GM19025 (cell line): ENCODE results near the gene GRAMD4.

Experiments used
- ATAC-seq: cut with Tn5 transposase; IDR thresholded peaks from one replicate; pipeline ENCODE4 v1.9.1; 2021; ENCODE audit warnings: mild to moderate bottlenecking, low read depth, moderate library complexity; ENCODE audit not compliant: unreplicated experiment

GRAMD4 gene

DNA sequence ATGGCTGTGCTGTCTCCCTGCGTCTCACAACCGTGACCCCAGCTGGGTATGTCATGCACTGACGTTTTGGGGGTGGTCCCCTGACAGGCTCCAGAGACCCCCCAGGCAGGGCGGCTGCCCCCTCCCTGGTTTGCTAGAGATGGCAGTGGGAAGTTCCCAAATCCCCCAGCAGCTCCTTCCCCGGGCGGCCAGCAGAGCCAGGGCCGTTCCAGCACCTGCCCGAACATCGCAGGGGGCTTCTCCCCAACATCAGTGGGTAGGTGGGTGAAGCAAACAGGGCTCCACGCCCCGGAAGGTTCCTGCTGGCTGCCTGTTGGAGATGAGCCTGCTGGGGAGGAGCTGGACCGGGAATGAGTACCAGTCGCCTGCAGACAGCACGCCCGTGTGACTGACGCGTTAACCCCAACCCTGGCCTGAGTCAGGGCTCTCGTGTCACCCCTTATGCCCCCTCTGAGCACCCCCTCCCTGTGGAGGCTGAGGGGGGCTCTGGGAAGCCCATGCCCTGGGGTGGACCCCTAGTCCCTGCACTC is 45.6 kb downstream of the GRAMD4 start:
- no peak for ATAC-seq

DNA sequence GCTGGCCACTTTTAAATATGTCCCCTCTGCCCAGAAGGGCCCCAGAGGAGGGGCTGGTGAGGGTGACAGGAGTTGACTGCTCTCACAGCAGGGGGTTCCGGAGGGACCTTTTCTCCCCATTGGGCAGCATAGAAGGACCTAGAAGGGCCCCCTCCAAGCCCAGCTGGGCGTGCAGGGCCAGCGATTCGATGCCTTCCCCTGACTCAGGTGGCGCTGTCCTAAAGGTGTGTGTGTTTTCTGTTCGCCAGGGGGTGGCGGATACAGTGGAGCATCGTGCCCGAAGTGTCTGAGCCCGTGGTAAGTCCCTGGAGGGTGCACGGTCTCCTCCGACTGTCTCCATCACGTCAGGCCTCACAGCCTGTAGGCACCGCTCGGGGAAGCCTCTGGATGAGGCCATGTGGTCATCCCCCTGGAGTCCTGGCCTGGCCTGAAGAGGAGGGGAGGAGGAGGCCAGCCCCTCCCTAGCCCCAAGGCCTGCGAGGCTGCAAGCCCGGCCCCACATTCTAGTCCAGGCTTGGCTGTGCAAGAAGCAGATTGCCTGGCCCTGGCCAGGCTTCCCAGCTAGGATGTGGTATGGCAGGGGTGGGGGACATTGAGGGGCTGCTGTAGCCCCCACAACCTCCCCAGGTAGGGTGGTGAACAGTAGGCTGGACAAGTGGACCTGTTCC is 46.5 kb downstream of the GRAMD4 start:
- ATAC-seq: no peak

DNA sequence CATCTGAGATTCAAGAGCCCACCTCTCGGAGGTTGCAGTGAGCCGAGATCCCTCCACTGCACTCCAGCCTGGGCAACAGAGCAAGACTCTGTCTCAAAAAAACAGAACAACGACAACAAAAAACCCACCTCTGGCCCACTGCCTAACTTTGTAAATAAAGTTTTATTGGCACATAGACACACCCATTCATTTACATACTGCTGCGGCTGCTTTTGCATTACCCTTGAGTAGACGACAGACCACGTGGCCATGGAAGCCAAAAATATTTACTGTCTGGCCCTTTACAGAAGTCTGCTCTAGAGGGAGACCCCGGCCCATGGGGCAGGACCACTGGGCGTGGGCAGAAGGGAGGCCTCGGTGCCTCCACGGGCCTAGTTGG is 47.0 kb downstream of the GRAMD4 start:
- ATAC-seq: no peak

DNA sequence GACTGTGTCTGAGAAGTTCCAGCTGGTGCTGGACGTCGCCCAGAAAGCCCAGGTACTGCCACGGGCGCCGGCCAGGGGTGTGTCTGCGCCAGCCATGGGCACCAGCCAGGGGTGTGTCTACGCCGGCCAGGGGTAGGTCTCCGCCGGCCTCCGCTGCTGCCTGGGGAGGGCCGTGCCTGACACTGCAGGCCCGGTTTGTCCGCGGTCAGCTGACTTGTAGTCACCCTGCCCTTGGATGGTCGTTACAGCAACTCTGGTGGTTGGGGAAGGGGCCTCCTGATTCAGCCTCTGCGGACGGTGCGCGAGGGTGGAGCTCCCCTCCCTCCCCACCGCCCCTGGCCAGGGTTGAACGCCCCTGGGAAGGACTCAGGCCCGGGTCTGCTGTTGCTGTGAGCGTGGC is 47.9 kb downstream of the GRAMD4 start:
- no peak for ATAC-seq

DNA sequence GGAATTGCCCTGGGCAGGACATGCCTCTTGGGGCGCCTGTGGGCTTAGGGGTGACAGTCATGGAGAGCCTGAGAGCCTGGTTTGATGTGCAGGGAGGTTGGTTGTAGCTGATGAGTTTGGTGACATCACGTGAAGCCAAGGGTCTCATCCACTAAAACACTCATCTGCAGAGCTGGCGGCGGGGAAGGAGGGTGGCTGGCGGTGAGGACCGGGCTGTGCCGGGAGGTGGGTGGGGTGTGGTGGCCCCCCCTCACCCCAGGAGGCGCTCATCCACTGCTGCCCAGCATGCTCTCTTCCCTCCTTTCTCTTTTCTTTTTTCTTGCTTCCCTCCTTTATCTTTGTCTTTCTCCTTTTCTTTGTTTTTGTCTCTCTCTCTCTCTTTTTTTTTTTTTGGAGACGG is 49.0 kb downstream of the GRAMD4 start:
- ATAC-seq: no peak

DNA sequence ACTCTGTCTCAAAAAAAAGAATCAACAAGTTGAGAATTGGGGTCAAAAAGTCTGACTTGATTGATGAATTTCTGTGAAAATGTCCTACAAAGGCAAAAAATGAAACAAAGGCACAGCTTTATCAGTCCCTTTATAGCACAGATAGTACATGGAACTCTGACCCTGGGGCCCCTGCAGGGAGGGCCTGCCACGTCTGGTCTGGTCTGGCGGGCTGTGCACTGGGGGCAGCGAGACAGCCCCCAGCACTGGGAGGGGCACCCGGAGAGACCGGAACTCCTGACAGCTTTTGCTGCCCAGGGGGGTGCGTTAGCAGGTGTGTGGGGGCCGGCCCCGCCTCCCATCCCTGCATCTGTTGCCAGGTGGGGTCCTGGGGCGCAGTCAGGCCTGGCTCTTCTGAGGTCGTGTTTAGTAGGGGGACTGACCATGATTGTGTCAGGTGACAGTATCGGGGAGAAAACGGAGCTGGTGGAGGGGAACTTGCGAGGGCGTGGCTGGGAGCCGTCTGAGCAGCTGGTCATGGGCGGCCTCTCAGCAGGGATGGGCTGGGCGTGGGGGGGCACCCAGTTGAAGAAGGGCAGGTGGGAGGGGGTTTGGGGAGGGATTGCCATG is 51.7 kb downstream of the GRAMD4 start:
- no peak for ATAC-seq

DNA sequence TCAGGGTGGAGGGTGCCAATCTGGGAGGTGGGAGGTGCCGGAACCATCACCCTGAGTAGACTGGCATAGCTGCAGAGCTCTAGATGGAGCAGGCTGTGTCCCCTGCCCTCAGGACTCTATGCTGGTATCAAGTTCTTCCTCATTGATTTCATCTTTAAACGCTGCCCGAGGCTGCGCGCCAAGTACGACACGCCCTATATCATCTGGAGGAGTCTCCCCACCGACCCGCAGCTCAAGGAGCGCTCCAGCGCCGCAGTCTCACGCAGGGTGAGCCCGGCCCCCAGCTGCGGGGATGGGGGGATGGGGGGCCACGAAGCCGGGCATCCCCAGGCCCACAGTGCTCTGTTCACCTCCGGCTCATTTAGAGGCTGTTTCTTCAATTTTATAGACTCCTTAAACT is 52.5 kb downstream of the GRAMD4 start:
- ATAC-seq: no peak

DNA sequence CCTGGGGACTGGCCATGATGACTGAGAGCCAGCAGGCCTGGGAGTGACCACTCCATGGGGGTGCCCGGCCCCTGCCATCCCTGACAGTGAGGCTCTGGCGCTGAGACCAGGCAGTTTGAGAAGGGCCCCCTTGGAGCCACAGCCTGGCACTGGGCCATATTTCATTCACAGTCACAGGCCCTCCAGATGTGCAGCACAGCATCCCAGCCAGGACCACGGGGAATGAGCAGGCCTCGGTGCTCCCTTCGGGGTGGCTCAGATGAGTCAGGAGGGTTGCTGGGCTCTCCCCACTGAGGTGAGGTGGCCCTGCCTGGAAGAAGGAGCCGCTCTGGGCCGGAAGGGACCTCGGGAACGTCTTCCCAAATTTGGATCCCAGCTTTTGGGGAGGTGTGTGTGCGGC is 53.0 kb downstream of the GRAMD4 start:
- ATAC-seq: no peak

DNA sequence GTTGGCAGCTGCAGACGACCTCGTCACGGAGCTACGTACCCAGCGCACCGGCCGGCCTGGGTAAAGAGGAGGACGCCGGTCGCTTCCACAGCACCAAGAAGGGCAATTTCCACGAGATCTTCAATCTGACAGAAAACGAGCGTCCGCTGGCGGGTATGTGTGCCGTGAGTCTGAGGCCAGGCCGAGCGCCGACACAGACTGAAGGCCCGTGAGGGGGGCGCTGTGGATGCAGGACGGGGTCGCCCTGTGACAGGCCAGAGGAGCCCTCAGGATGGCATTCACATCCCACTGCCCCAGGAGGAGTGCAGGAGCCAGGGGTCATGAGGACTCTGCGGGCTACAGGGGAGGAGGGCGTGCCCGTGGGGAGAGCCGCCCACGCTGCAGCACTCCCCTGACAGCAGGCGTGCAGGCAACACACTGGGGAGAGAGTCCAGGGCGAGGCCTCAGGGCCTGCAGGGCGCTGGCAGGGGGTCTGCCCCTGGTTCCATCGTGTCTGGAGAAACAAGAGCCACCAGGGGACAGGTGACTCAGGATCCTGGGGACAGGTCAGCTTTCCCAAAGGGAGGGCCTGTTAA is 53.6 kb downstream of the GRAMD4 start:
- no peak for ATAC-seq

DNA sequence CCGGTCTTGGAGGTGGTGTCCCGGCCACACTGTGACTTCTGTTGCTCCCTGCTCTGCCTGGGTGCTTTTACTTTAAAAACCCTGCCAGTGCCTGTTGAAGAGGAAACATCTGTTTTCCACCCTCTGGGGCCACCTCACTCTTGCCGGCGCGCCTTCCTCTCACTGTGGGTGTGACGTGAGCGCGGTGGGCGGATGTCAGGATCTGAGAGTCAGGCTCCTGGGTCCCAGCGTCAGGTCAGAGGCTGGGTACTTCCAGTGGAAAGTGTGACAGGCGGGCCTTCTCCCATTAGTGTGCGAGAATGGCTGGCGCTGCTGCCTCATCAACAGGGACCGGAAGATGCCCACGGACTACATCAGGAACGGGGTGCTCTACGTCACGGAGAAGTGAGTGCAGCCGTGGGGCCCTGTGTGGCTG is 54.2 kb downstream of the GRAMD4 start:
- ATAC-seq: no peak

DNA sequence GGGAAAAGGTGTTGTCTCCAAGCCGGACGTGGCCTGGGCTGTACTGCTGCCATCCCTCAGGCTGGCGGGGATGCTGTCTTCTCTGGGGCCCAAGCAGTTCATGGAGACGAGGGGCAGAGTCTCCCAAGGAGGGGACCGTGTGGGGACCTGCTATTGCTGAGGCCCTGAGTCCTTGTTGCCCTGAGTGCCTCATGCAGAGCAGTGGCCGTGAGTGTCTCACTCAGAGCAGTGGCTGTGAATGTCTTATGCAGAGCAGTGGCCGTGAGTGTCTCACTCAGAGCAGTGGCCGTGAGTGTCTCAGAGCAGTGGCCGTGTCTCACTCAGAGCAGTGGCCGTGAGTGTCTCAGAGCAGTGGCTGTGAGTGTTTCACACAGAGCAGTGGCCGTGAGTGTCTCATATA is 54.7 kb downstream of the GRAMD4 start:
- no peak for ATAC-seq

DNA sequence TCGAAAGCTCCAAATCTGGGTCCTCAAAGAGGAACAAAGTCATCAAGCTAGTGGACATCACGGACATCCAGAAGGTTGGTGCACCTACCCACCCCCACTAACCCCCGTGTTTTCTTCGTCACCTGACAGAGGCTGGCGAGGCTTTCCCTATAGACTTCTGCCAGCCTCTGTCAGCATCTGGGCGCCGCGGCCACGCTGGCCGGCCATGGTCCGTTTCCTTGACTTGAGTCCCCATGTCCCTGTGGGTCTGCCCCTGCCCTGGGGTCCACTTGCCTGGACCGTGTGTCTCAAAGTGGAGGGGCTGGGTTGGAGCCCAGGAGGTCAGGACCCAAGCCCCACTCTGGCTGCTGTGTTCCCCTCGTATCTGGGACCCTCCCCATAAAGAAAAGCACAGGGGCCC is 55.3 kb downstream of the GRAMD4 start:
- no peak for ATAC-seq

DNA sequence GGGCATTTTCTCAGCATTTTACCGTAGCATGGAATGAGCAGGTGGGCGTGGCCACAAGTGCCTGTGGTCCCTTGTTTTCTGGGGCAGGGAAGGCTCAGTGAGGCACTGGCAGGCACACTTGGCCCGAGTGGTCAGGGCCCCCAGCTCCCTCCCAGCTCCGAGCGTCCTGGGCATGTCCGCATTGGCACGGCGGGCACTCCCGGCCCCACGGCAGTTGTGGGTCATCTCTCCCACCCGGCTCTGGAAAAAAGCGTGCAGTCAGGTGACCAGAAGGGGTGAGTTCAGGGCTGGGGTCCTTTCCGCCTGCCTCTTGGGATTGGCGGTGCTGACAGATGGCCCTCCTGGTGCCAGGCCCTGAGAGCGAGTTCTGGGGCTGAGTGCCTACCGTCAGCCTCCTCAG is 55.8 kb downstream of the GRAMD4 start:
- no peak for ATAC-seq

DNA sequence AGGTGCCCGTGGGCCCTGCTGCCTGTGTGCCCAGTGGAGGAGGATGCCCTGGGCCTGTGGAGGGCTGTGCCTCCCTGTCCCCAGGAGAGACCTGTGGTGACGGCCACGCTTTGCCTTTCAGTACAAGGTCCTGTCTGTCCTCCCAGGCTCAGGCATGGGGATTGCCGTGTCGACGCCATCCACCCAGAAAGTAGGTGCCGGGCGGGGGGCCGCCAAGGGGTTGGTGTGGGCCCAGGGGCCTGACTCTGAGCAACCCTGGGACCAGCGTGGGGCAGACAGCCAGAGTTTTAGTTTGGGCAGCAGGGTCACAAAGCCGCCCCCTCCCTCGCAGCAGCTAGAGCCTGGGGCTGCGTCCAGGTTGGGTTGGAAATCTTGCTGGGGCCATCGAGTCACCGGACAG is 56.3 kb downstream of the GRAMD4 start:
- no peak for ATAC-seq

DNA sequence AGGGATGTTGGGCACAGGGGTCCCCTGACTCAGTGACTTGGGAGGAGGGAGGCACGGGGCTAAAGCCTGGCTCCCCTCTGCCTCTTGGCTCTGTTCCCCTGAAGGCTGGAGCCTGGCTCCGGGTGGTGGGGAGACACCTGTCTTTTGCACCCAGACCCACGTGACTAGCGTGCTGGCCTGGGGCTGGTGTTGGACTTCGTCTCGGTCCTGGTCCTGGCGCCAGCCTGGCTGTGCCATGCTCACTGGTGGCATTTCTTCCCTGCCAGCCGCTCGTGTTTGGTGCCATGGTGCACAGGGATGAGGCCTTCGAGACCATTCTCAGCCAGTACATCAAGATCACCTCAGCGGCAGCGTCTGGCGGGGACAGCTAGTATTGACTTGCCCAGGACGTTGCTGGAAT is 56.7 kb downstream of the GRAMD4 start:
- ATAC-seq: no peak

DNA sequence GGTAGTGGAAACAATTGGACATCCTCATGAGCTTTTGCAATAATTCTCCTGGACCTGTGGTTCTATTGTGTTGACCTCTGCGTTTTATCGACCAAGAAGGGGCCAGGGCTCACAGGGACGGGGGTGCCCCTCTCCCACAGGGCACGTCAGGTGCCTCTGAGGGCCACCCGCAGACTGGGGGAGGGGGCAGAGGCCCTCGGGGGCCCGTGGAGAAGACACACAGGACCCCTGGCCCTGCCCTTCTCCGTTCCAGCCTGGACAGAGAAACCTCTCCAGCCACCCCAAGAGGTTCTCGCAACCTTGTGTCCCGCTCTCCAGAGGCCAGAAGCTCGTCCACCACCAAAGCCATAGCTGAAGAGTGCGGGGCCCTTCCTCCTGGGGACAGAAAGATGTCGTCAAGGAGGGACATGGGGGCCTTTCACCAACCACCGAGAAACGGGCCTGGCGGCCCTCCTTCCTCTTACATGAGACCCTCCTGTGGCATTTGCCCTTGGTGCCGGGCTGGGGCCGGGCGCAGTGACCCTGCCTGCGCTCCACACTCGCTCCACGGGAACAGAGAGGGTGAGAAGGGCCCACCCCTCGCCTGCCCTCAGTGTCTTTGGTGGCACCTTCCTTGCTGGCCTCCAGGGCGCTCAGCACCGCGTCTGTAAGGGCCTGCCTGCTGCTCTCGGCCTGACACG is 57.3 kb downstream of the GRAMD4 start:
- ATAC-seq: no peak

DNA sequence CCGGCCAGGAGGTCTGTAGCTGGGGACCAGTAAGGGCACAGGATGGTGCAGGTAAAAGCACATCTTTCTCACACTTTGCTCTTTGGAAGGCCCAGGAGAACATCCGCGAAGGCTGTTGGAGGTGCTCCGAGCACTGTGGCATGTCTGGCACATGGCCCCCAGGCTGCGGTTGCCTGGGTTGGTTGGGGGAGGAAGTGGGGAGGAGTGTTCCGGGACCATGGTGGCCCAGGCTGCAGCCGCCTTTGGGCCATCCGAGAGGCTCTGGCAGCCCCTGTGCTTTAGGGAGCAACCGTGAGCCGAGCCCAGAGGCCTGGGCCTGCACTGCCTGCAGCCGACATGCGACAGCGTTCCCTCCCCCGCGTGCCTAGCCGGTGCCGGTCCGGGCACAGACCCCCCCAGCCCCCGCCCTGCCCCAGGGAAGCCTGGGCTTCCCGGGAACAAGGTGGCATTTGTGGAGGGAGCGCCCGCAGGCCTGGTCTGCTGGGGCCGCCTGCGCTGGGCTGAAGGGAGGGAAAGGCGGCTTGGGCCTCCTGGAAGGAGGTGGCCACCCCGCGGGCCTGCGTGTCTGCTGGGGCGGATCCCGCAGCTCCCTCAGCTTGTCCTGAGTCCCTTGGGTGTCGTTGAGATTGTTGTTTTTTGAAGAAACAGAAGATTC is 57.9 kb downstream of the GRAMD4 start:
- ATAC-seq: no peak

DNA sequence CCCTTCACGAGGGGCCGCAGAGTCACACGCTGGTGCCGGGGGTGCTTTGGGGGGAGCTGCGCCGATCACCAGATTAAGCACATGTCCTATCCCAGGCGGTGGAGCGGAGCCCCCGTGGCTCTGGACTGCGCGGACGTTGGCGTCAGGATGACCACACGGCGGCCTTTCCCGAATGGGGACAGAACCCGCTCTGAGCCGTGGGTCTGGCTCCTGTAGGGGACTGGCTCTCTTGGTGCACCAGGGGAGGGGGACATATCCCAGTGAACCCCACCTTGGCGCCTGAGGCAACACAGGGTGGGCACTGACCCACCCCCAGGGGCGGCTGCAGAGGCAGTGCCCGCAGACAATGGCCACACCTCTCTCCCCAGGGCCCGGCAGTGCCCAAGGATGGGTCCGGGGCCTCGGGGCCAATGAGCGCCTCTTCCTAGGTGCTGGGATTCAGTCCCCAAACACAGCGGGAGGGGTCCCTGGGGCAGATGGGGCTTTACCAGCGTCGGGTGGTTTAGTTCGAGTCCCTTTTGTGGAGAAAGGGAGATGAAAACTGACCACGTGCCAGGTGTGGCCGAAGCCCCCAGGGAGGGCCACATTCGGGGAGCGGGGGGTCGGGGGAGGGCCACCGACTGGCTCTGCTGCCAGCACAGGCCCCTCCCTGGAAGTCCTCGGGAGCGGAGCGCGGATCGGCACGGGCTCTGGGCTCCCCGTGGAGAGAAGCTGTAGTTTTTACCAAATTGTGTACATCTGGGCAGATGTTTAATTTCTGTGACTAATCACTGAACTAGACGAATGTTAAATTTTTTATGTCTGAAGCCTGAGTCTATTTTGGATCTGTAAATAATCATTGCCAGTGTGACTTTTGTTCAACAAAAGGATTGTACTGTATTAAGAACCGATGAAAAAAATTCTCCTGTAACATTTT is 58.9 kb downstream of the GRAMD4 start:
- no peak for ATAC-seq

DNA sequence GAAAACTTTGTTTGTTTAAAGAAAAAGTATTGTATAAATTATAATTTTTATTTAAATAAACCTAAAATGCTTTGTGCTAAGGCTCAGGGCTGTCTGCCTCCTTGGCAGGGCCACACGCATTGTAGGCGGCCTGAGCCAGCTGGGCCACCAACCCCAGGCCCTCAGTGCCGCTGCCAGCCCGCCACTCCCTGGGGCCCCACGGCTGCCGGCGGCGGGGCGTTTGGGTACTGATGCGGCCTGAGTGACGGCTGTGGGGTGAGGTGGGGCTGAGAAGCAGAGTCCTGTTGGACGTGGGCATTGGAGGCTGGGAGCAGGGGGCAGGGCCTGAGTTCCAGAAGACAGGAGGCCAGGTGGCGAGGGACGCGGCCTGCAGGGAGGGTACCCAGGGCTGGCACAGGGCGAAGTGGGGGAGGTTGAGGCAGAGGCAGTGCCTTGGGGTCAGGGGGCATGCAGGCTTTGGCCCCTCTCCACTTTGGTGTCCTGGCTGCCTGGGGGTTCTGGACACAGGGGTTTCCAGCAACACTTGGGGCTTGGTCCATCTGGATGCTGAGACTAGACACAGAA is 59.6 kb downstream of the GRAMD4 start:
- no peak for ATAC-seq

DNA sequence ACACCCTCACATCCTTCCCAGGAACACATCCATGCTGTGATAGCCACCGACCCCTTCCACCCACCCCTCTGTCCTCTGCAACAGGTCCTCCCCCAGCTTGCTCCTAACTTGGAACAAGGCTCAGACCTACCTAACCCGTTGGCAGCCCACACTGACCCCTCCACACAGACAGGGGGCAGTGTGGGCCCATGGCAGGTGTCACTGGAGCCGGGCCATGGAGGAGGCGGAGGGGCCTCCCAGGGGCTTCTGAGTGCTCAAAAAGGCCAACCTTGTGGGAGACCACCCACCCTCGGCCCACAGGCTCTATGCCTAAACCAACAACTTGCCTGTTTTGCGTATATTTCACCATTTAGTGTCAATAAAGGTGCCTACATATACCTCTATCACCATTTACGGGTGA is 60.8 kb downstream of the GRAMD4 start:
- ATAC-seq: no peak
